Measurements from ENCODE around the gene NAGK.

GRCh38 chr2:71117063-71117462 is 48.6 kb downstream of the NAGK start:
- TF ChIP-seq, protein P1, sequence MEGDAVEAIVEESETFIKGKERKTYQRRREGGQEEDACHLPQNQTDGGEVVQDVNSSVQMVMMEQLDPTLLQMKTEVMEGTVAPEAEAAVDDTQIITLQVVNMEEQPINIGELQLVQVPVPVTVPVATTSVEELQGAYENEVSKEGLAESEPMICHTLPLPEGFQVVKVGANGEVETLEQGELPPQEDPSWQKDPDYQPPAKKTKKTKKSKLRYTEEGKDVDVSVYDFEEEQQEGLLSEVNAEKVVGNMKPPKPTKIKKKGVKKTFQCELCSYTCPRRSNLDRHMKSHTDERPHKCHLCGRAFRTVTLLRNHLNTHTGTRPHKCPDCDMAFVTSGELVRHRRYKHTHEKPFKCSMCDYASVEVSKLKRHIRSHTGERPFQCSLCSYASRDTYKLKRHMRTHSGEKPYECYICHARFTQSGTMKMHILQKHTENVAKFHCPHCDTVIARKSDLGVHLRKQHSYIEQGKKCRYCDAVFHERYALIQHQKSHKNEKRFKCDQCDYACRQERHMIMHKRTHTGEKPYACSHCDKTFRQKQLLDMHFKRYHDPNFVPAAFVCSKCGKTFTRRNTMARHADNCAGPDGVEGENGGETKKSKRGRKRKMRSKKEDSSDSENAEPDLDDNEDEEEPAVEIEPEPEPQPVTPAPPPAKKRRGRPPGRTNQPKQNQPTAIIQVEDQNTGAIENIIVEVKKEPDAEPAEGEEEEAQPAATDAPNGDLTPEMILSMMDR (conservative IDR thresholded peaks at IDR 0.05; ENCODE audit: low read depth in 2 of 2): no peak
- no peak for TF ChIP-seq EZH2phosphoT487 (IDR thresholded peaks at IDR 0.05; ENCODE audit: unreplicated experiment)
- TF ChIP-seq ZNF462 (CRISPR knock-in tag; IDR thresholded peaks at IDR 0.05): no peak
- no peak for TF ChIP-seq POLR2AphosphoS5 (IDR thresholded peaks at IDR 0.05; ENCODE audit: low read depth)
- no peak for TF ChIP-seq NANOG (IDR thresholded peaks at IDR 0.05; ENCODE audit: borderline replicate concordance)
- no peak for TF ChIP-seq CREB1 (CRISPR knock-in tag; IDR thresholded peaks at IDR 0.05; ENCODE audit: low read depth)
- no peak for TF ChIP-seq REST (IDR thresholded peaks at IDR 0.05; ENCODE audit: unreplicated experiment)
- TF ChIP-seq EZH2 (IDR thresholded peaks at IDR 0.05; ENCODE audit: low read depth, unreplicated experiment): no peak

All from GM23338 (cell line).